CD14-positive monocyte (primary cell): ENCODE results near the gene C5orf15. TPM values are rescaled to one million over a fixed set of nuclear protein-coding genes. Genes with fewer than 3 reads are reported as not detected.

Experiments used
- DNase-seq, 3 donors: peaks; one replicate each; pipeline ENCODE4 v3.0.0-alpha.2; 2011 to 2022
- H2AFZ ChIP-seq: 2 replicates; pipeline ENCODE4 v1.6.0; 2012; ENCODE audit warnings: mild to moderate bottlenecking, low read depth, low read length, inconsistent platforms; ENCODE audit not compliant: insufficient read depth, poor library complexity, severe bottlenecking
- H3K27ac ChIP-seq, 2 donors: 1 replicate in 1 of 2; 2 replicates in 1 of 2; pipeline ENCODE4 v1.5.1; 2012 to 2013; ENCODE audit warnings: low read length in 2 of 2, control low read depth in 1 of 2, inconsistent platforms in 1 of 2, low read depth in 1 of 2, mild to moderate bottlenecking in 1 of 2
- H3K27me3 ChIP-seq, 2 donors: one replicate each; pipeline versions ENCODE4 v1.6.0 to v1.6.1; 2011 to 2013; ENCODE audit warnings: low read length in 2 of 2; ENCODE audit not compliant: control insufficient read depth in 2 of 2, insufficient read depth in 2 of 2
- H3K36me3 ChIP-seq, 2 donors: replicated peaks in 1 of 2; 1 replicate in 1 of 2; 2 replicates in 1 of 2; pipeline versions ENCODE4 v1.5.1 to v1.6.1; 2012 to 2013; ENCODE audit warnings: low read length in 2 of 2, control low read depth in 1 of 2, inconsistent platforms in 1 of 2, mild to moderate bottlenecking in 1 of 2; ENCODE audit not compliant: insufficient read depth in 2 of 2, control insufficient read depth in 1 of 2
- H3K4me1 ChIP-seq, 2 donors: 1 replicate in 1 of 2; 2 replicates in 1 of 2; pipeline versions ENCODE4 v1.5.1 to v1.6.1; 2012 to 2013; ENCODE audit warnings: low read length in 2 of 2, control low read depth in 1 of 2, inconsistent platforms in 1 of 2, mild to moderate bottlenecking in 1 of 2, moderate library complexity in 1 of 2; ENCODE audit not compliant: insufficient read depth in 2 of 2, control insufficient read depth in 1 of 2
- H3K4me2 ChIP-seq: replicated peaks from 2 replicates; pipeline ENCODE3; 2012; ENCODE audit warnings: low read length, moderate library complexity, mild to moderate bottlenecking; ENCODE audit not compliant: poor library complexity, severe bottlenecking; ENCODE audit errors: extremely low read depth
- H3K4me3 ChIP-seq, 3 experiments: fragments of 200-600 bp in 1 of 3; sonication (generic) in 1 of 3; replicated peaks in 1 of 3; 1 replicate in 2 of 3; 2 replicates in 1 of 3; pipeline ENCODE4 v1.5.1; 2011 to 2013; ENCODE audit warnings: low read length in 3 of 3, mild to moderate bottlenecking in 3 of 3, control low read depth in 2 of 3, low read depth in 2 of 3, inconsistent platforms in 1 of 3, moderate library complexity in 1 of 3
- H3K79me2 ChIP-seq: 2 replicates; pipeline ENCODE4 v1.6.0; 2012; ENCODE audit warnings: mild to moderate bottlenecking, control low read depth, inconsistent platforms, low read length, moderate library complexity; ENCODE audit not compliant: insufficient read depth
- H3K9ac ChIP-seq: 2 replicates; pipeline ENCODE4 v1.6.0; 2017; ENCODE audit warnings: low read length, mild to moderate bottlenecking; ENCODE audit not compliant: insufficient read depth, poor library complexity, severe bottlenecking
- H3K9me3 ChIP-seq, 2 donors: replicated peaks in 1 of 2; 1 replicate in 1 of 2; 2 replicates in 1 of 2; pipeline versions ENCODE4 v1.5.1 to v1.6.1; 2012 to 2013; ENCODE audit warnings: low read length in 2 of 2, control low read depth in 1 of 2; ENCODE audit not compliant: control insufficient read depth in 1 of 2, insufficient read depth in 1 of 2
- H4K20me1 ChIP-seq: 2 replicates; pipeline ENCODE4 v1.6.0; 2012; ENCODE audit warnings: mild to moderate bottlenecking, low read length, control low read depth, moderate library complexity; ENCODE audit not compliant: insufficient read depth
- H3K27ac Mint-ChIP-seq, 7 donors: one replicate each; pipeline ENCODE4 v1.8.0; 2020; ENCODE audit warnings: mild to moderate bottlenecking in 7 of 7, mixed read lengths in 7 of 7, moderate library complexity in 6 of 7, inconsistent platforms in 2 of 7
- H3K27me3 Mint-ChIP-seq, 3 donors: one replicate each; pipeline ENCODE4 v1.8.0; 2021 to 2022; ENCODE audit warnings: low read depth in 3 of 3, mild to moderate bottlenecking in 3 of 3, mixed read lengths in 3 of 3, moderate library complexity in 3 of 3, inconsistent platforms in 1 of 3
- H3K36me3 Mint-ChIP-seq, 2 donors: one replicate each; pipeline ENCODE4 v1.8.0; 2020; ENCODE audit warnings: mixed read lengths in 2 of 2, inconsistent platforms in 1 of 2, mild to moderate bottlenecking in 1 of 2
- H3K4me1 Mint-ChIP-seq: one replicate; pipeline ENCODE4 v1.8.0; 2020; ENCODE audit warnings: mild to moderate bottlenecking, mixed read lengths
- H3K4me3 Mint-ChIP-seq, 2 donors: one replicate each; pipeline ENCODE4 v1.8.0; 2020; ENCODE audit warnings: mild to moderate bottlenecking in 2 of 2, mixed read lengths in 2 of 2, moderate library complexity in 1 of 2
- H3K9me3 Mint-ChIP-seq, 7 donors: one replicate each; pipeline ENCODE4 v1.8.0; 2020 to 2022; ENCODE audit warnings: mixed read lengths in 7 of 7, mild to moderate bottlenecking in 6 of 7, moderate library complexity in 6 of 7, inconsistent platforms in 2 of 7
- WGBS: methylation state at CpG from one replicate; pipeline ENCODE4 v1.1.5; 2013; ENCODE audit warnings: missing lambda C conversion rate; ENCODE audit not compliant: insufficient coverage; 5-methylcytosine and 5-hydroxymethylcytosine counted together
- intact Hi-C, 2 donors: fragments of 100-400 bp; cut with micrococcal nuclease; formaldehyde crosslinking; loops; one replicate each; pipeline versions ENCODE4 v1.15.0 to v1.15.1; 2023
- polyA plus RNA-seq, 3 donors: library from polyadenylated mRNA; depleted of rRNA in 1 of 3; unstranded in 2 of 3; stranded (reverse) in 1 of 3; fragments of 300-500 nt in 2 of 3; fragments of >200 nt in 1 of 3; fragmentation: Illumina TruSeq in 2 of 3; gene quantifications; 1 replicate in 2 of 3; 2 replicates in 1 of 3; pipeline ENCODE4 v1.2.3, GENCODE V29; 2012 to 2021
- TF ChIP-seq, protein P1 (sequence below): fragments of 200-600 bp; IDR thresholded peaks from one replicate; pipeline ENCODE4 v1.8.0; 2022; ENCODE audit warnings: antibody characterized with exemption, mild to moderate bottlenecking

C5orf15 gene
- polyA plus RNA-seq, 3 donors = 38.0 to 59.2 (median 46.9) TPM

DNA sequence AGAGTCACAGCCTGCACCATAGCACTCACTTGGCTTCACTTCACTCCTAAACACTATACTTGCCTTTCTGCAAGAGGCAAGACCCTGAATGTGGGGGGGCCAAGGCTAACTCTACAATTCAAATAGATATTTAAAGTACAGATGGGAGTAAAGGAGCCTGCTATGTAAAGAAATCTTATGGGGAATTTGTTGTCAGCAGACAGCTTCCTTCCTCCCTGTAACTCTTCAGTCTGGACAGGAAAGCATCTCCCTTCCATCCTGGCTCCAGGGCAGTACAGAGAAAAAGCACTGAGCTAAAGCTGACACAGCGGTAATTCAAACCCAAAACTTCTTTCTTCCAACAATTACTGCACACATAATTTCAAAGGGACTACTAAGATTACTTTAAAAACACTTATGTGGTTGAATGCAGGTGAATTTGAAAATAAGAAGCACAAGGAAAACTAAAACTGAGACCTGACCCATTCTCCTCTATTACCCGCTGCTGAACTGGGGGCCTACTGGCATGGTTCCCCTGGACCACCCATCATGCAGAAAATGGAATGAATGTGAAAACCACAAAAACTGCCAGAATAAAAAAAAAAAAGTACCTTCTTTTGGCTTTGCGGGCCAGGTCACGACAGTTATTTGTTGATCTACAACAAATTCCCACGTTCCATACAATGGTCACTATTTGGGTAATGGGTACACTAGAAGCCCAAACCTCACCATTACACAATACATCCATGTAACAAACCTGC lies 22.9 kb upstream of the C5orf15 start:
- H3K4me3 Mint-ChIP-seq = no peak overlapping the region

DNA sequence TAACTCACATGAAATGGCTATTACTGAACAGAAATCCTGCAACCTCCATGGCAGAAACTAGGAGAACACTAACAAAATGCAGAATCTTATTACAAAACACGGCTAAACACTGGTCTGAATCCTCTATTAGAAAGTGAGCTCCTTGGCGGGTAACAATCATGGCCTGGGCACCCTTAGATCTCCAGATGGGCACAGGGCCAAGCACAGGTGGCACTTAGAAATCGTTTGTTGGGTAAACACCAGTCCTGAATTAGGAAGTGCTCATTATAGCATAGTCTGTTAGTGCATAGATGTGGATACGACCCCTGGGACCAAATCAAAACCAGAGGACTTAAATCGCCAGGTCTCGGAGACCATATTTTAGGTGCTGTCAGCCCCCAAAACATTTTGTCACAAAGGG lies 22.0 kb upstream of the C5orf15 start:
- Histone ChIP-seq H3K9ac (no peak overlapping the region), H4K20me1 (peaks cover 50% of the 10 kb centered on the region), H2AFZ (no peak overlapping the region), H3K4me1 (no peaks in the 10 kb centered on the region), H3K9me3 (no peaks in the 10 kb centered on the region), H3K27me3 (no peaks in the 10 kb centered on the region), H3K79me2 (peaks cover 37% of the 10 kb centered on the region), H3K27ac (no peak overlapping the region), H3K4me3 (no peak overlapping the region), H3K4me2 (no peak overlapping the region), H3K36me3 (peaks cover 46 to 63% of the 10 kb centered on the region in 2 donors)
- H3K27ac Mint-ChIP-seq = peak overlapping the region in 1 of 7 donors; percentile 15
- no peak overlapping the region for H3K4me3 Mint-ChIP-seq
- TF ChIP-seq, protein P1, sequence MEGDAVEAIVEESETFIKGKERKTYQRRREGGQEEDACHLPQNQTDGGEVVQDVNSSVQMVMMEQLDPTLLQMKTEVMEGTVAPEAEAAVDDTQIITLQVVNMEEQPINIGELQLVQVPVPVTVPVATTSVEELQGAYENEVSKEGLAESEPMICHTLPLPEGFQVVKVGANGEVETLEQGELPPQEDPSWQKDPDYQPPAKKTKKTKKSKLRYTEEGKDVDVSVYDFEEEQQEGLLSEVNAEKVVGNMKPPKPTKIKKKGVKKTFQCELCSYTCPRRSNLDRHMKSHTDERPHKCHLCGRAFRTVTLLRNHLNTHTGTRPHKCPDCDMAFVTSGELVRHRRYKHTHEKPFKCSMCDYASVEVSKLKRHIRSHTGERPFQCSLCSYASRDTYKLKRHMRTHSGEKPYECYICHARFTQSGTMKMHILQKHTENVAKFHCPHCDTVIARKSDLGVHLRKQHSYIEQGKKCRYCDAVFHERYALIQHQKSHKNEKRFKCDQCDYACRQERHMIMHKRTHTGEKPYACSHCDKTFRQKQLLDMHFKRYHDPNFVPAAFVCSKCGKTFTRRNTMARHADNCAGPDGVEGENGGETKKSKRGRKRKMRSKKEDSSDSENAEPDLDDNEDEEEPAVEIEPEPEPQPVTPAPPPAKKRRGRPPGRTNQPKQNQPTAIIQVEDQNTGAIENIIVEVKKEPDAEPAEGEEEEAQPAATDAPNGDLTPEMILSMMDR = no peak
- intact Hi-C loops = no loop called here
- no peaks in the 10 kb centered on the region for H3K9me3 Mint-ChIP-seq
- DNase-seq = no peak
- no peaks in the 10 kb centered on the region for H3K27me3 Mint-ChIP-seq
- WGBS = 68% methylated on average over 4 of the region's 6 CpGs
- peaks cover 50 to 77% of the 10 kb centered on the region in 2 donors for H3K36me3 Mint-ChIP-seq
- peaks cover 5% of the 10 kb centered on the region for H3K4me1 Mint-ChIP-seq

More for the DNA sequence above, 22.9 kb upstream of the C5orf15 start:
- H2AFZ ChIP-seq = no peak overlapping the region
- Mint-ChIP-seq H3K27ac (no peak overlapping the region), H3K9me3 (no peaks in the 10 kb centered on the region), H3K4me1 (peaks cover 7% of the 10 kb centered on the region), H3K27me3 (no peaks in the 10 kb centered on the region), H3K36me3 (peaks cover 41 to 67% of the 10 kb centered on the region in 2 donors)
- H3K4me2 ChIP-seq = no peak overlapping the region
- TF ChIP-seq, protein P1 = no peak
- H3K9me3 ChIP-seq = no peaks in the 10 kb centered on the region
- intact Hi-C loops = no loop called here
- H3K36me3 ChIP-seq = peaks cover 41 to 54% of the 10 kb centered on the region in 2 donors
- 80% methylated on average over 1 of the region's 5 CpGs for WGBS
- H3K79me2 ChIP-seq = peaks cover 46% of the 10 kb centered on the region
- no peak overlapping the region for H3K9ac ChIP-seq
- H3K4me1 ChIP-seq = no peaks in the 10 kb centered on the region
- H4K20me1 ChIP-seq = peaks cover 60% of the 10 kb centered on the region
- no peaks in the 10 kb centered on the region for H3K27me3 ChIP-seq
- H3K4me3 ChIP-seq = no peak overlapping the region
- DNase-seq = no peak
- H3K27ac ChIP-seq = no peak overlapping the region
